Measurements from ENCODE around the gene CD200. TPM values are rescaled to one million over a fixed set of nuclear protein-coding genes. Genes with fewer than 3 reads are reported as not detected.

Gene CD200
- total and polyA plus RNA-seq, 4 donors = 0.10 to 0.28 (median 0.20) TPM

GRCh38 chr3:112348943-112349342 is 16.0 kb downstream of the CD200 start:
- H3K4me3 ChIP-seq (ENCODE audit: low read depth in 1 of 3, low read length in 3 of 3) = no peak overlapping the region
- no peaks in the 10 kb centered on the region for H3K9me3 ChIP-seq (ENCODE audit: control insufficient read depth in 4 of 4, low read length in 3 of 4)
- no peak overlapping the region for H3K27ac ChIP-seq (ENCODE audit: low read depth in 1 of 2, low read length in 2 of 2)
- 72% methylated on average over 1 of the region's 1 CpG for WGBS
- no peaks in the 10 kb centered on the region for H3K36me3 ChIP-seq (ENCODE audit: control insufficient read depth in 4 of 4, insufficient read depth in 3 of 4, low read depth in 1 of 4, low read length in 3 of 4)
- no peak for TF ChIP-seq HNF4G (IDR thresholded peaks at IDR 0.05)
- no peak for TF ChIP-seq RAD21 (IDR thresholded peaks at IDR 0.05)
- TF ChIP-seq, protein P1, sequence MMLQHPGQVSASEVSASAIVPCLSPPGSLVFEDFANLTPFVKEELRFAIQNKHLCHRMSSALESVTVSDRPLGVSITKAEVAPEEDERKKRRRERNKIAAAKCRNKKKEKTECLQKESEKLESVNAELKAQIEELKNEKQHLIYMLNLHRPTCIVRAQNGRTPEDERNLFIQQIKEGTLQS (IDR thresholded peaks at IDR 0.05) = no peak
- no peak for TF ChIP-seq RXRA (IDR thresholded peaks at IDR 0.05)
- no peak for TF ChIP-seq NR2F2 (IDR thresholded peaks at IDR 0.05)
- TF ChIP-seq HNF4A (conservative IDR thresholded peaks at IDR 0.05) = no peak
- no peak for TF ChIP-seq SP1 (IDR thresholded peaks at IDR 0.05)
- no peak for TF ChIP-seq TAF1 (conservative IDR thresholded peaks at IDR 0.05)
- TF ChIP-seq, protein P2, sequence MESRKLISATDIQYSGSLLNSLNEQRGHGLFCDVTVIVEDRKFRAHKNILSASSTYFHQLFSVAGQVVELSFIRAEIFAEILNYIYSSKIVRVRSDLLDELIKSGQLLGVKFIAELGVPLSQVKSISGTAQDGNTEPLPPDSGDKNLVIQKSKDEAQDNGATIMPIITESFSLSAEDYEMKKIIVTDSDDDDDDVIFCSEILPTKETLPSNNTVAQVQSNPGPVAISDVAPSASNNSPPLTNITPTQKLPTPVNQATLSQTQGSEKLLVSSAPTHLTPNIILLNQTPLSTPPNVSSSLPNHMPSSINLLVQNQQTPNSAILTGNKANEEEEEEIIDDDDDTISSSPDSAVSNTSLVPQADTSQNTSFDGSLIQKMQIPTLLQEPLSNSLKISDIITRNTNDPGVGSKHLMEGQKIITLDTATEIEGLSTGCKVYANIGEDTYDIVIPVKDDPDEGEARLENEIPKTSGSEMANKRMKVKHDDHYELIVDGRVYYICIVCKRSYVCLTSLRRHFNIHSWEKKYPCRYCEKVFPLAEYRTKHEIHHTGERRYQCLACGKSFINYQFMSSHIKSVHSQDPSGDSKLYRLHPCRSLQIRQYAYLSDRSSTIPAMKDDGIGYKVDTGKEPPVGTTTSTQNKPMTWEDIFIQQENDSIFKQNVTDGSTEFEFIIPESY (IDR thresholded peaks at IDR 0.05) = no peak
- no peak for TF ChIP-seq EGR1 (IDR thresholded peaks at IDR 0.05; ENCODE audit: low read depth in 2 of 2)
- no peak for TF ChIP-seq REST (IDR thresholded peaks at IDR 0.05)
- no peaks in the 10 kb centered on the region for H3K27me3 ChIP-seq (ENCODE audit: control insufficient read depth in 4 of 4, insufficient read depth in 4 of 4, low read length in 3 of 4)
- H3K4me1 ChIP-seq (ENCODE audit: control insufficient read depth in 4 of 4, insufficient read depth in 4 of 4, low read length in 3 of 4) = no peaks in the 10 kb centered on the region
- DNase-seq (ENCODE audit: low spot score) = no peak
- no peak overlapping the region for H3K9ac ChIP-seq (ENCODE audit: low read depth in 1 of 2, low read length in 2 of 2)

DNA sequence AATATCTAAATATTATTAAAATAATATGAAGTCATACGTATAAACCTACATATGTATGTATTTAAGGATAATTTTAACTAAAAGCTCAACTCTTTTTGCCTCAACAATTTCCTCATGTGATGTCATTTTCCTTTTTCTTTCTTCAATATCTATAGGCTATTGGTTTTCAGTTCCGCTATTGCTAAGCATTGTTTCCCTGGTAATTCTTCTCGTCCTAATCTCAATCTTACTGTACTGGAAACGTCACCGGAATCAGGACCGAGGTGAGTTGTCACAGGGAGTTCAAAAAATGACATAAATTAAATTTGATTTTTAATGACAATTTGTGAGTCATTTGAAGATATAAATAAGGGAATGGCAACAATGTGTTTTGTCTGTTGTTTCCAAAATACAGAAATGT is 16.6 kb downstream of the CD200 start:
- Histone ChIP-seq H3K4me1 (ENCODE audit: control insufficient read depth in 4 of 4, insufficient read depth in 4 of 4, low read length in 3 of 4) (no peaks in the 10 kb centered on the region), H3K9me3 (ENCODE audit: control insufficient read depth in 4 of 4, low read length in 3 of 4) (no peaks in the 10 kb centered on the region), H3K4me3 (ENCODE audit: low read depth in 1 of 3, low read length in 3 of 3) (no peak overlapping the region), H3K9ac (ENCODE audit: low read depth in 1 of 2, low read length in 2 of 2) (no peak overlapping the region), H3K27ac (ENCODE audit: low read depth in 1 of 2, low read length in 2 of 2) (no peak overlapping the region), H3K27me3 (ENCODE audit: control insufficient read depth in 4 of 4, insufficient read depth in 4 of 4, low read length in 3 of 4) (no peaks in the 10 kb centered on the region), H3K36me3 (ENCODE audit: control insufficient read depth in 4 of 4, insufficient read depth in 3 of 4, low read depth in 1 of 4, low read length in 3 of 4) (no peaks in the 10 kb centered on the region)
- TF ChIP-seq JUND (IDR thresholded peaks at IDR 0.05) = no peak
- TF ChIP-seq, protein P3, sequence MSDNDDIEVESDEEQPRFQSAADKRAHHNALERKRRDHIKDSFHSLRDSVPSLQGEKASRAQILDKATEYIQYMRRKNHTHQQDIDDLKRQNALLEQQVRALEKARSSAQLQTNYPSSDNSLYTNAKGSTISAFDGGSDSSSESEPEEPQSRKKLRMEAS (IDR thresholded peaks at IDR 0.05) = no peak
- TF ChIP-seq EGR1 (IDR thresholded peaks at IDR 0.05; ENCODE audit: low read depth in 2 of 2) = no peak
- no peak for TF ChIP-seq GABPA (IDR thresholded peaks at IDR 0.05 in 1 of 2, conservative IDR thresholded peaks at IDR 0.05 in 1 of 2)
- TF ChIP-seq, protein P4, sequence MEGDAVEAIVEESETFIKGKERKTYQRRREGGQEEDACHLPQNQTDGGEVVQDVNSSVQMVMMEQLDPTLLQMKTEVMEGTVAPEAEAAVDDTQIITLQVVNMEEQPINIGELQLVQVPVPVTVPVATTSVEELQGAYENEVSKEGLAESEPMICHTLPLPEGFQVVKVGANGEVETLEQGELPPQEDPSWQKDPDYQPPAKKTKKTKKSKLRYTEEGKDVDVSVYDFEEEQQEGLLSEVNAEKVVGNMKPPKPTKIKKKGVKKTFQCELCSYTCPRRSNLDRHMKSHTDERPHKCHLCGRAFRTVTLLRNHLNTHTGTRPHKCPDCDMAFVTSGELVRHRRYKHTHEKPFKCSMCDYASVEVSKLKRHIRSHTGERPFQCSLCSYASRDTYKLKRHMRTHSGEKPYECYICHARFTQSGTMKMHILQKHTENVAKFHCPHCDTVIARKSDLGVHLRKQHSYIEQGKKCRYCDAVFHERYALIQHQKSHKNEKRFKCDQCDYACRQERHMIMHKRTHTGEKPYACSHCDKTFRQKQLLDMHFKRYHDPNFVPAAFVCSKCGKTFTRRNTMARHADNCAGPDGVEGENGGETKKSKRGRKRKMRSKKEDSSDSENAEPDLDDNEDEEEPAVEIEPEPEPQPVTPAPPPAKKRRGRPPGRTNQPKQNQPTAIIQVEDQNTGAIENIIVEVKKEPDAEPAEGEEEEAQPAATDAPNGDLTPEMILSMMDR (IDR thresholded peaks at IDR 0.05; ENCODE audit: low read depth, low read length, missing input control) = no peak
- TF ChIP-seq REST (IDR thresholded peaks at IDR 0.05) = no peak
- TF ChIP-seq SP1 (IDR thresholded peaks at IDR 0.05) = no peak
- TF ChIP-seq, protein P1 (IDR thresholded peaks at IDR 0.05) = no peak
- TF ChIP-seq FOXA2 (IDR thresholded peaks at IDR 0.05) = no peak
- TF ChIP-seq RXRA (IDR thresholded peaks at IDR 0.05) = no peak
- no peak for TF ChIP-seq HNF4A (conservative IDR thresholded peaks at IDR 0.05)
- TF ChIP-seq RAD21 (IDR thresholded peaks at IDR 0.05) = no peak
- TF ChIP-seq NR2F2 (IDR thresholded peaks at IDR 0.05) = no peak
- no peak for TF ChIP-seq FOXA1 (IDR thresholded peaks at IDR 0.05)
- TF ChIP-seq, protein P2 (IDR thresholded peaks at IDR 0.05) = no peak
- TF ChIP-seq YY1 (IDR thresholded peaks at IDR 0.05) = no peak
- no peak for DNase-seq (ENCODE audit: low spot score)
- WGBS = 86% methylated on average over 6 of the region's 6 CpGs
